ENCODE data around the gene RNF167. TPM values are rescaled to one million over a fixed set of nuclear protein-coding genes. Genes with fewer than 3 reads are reported as not detected.

RNF167 gene
- total and polyA plus RNA-seq, 2 of the 13 experiments (the other 11 are each of a cell fraction or from before 2014, with no cell fraction given) = 44.1 to 45.4 TPM

- no peak for TF ChIP-seq POGZ (CRISPR knock-in tag; IDR thresholded peaks at IDR 0.05)
- TF ChIP-seq ZNF589 (CRISPR knock-in tag; conservative IDR thresholded peaks at IDR 0.05) = no peak
- TF ChIP-seq NR1H2 (CRISPR knock-in tag; IDR thresholded peaks at IDR 0.05; ENCODE audit: borderline replicate concordance, low read depth) = no peak
- 0 out of 2 replicates have a peak, but pooled peaks have one; percentile 26 for TF ChIP-seq ZNF839 (CRISPR knock-in tag; IDR thresholded peaks at IDR 0.05; ENCODE audit: borderline replicate concordance)
- TF ChIP-seq ZNF598 (CRISPR knock-in tag; IDR thresholded peaks at IDR 0.05; ENCODE audit: borderline replicate concordance) = no peak
- no peak for TF ChIP-seq ZNF44 (CRISPR knock-in tag; IDR thresholded peaks at IDR 0.05)
- TF ChIP-seq KMT2A (CRISPR knock-in tag; IDR thresholded peaks at IDR 0.05) = 0 out of 2 replicates have a peak, but pooled peaks have one; percentile 7
- TF ChIP-seq LRRFIP1 (CRISPR knock-in tag; conservative IDR thresholded peaks at IDR 0.05) = no peak
- 0 out of 2 replicates have a peak, but pooled peaks have one; percentile 25 for TF ChIP-seq ZNF713 (CRISPR knock-in tag; IDR thresholded peaks at IDR 0.05)
- peak; percentile 81 for TF ChIP-seq SAP130 (CRISPR knock-in tag; IDR thresholded peaks at IDR 0.05; ENCODE audit: low read depth)
- TF ChIP-seq ATF5 (CRISPR knock-in tag; IDR thresholded peaks at IDR 0.05; ENCODE audit: low read depth) = no peak
- no peak for TF ChIP-seq RFXANK (CRISPR knock-in tag; IDR thresholded peaks at IDR 0.05)
- TF ChIP-seq ZNF446 (CRISPR knock-in tag; IDR thresholded peaks at IDR 0.05) = no peak
- TF ChIP-seq HNRNPH1 (optimal IDR thresholded peaks at IDR 0.05; ENCODE audit: low read depth, low read length) = no peak
- no peak for TF ChIP-seq ZNF549 (CRISPR knock-in tag; IDR thresholded peaks at IDR 0.05)
- TF ChIP-seq ZFYVE20 (CRISPR knock-in tag; IDR thresholded peaks at IDR 0.05; ENCODE audit: borderline replicate concordance, low read depth) = no peak
- 0 out of 2 replicates have a peak, but pooled peaks have one; percentile 25 for TF ChIP-seq PAXIP1 (CRISPR knock-in tag; conservative IDR thresholded peaks at IDR 0.05)
- TF ChIP-seq ZC3H13 (CRISPR knock-in tag; IDR thresholded peaks at IDR 0.05) = no peak; the same call in 1 of the 2 replicates
- TF ChIP-seq ZNF670 (CRISPR knock-in tag; IDR thresholded peaks at IDR 0.05; ENCODE audit: borderline replicate concordance) = no peak
- no peak for TF ChIP-seq TBP (CRISPR knock-in tag; IDR thresholded peaks at IDR 0.05)
- TF ChIP-seq PHF8 (CRISPR knock-in tag; IDR thresholded peaks at IDR 0.05) = peak; percentile 46; the same call in 1 of the 2 replicates
- TF ChIP-seq THAP11 (CRISPR knock-in tag; IDR thresholded peaks at IDR 0.05) = peak; percentile 56; the same call in 1 of the 2 replicates
- peak; percentile 76; the same call in 1 of the 2 replicates for TF ChIP-seq NCOA1 (CRISPR knock-in tag; IDR thresholded peaks at IDR 0.05)
Observed at GRCh38 chr17:4908711-4909496, 31.2 kb upstream of the RNF167 start (continued).

All from HepG2 (cell line).